ENCODE measurements around the gene TFCP2.

Gene TFCP2, protein sequence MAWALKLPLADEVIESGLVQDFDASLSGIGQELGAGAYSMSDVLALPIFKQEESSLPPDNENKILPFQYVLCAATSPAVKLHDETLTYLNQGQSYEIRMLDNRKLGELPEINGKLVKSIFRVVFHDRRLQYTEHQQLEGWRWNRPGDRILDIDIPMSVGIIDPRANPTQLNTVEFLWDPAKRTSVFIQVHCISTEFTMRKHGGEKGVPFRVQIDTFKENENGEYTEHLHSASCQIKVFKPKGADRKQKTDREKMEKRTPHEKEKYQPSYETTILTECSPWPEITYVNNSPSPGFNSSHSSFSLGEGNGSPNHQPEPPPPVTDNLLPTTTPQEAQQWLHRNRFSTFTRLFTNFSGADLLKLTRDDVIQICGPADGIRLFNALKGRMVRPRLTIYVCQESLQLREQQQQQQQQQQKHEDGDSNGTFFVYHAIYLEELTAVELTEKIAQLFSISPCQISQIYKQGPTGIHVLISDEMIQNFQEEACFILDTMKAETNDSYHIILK

DNA sequence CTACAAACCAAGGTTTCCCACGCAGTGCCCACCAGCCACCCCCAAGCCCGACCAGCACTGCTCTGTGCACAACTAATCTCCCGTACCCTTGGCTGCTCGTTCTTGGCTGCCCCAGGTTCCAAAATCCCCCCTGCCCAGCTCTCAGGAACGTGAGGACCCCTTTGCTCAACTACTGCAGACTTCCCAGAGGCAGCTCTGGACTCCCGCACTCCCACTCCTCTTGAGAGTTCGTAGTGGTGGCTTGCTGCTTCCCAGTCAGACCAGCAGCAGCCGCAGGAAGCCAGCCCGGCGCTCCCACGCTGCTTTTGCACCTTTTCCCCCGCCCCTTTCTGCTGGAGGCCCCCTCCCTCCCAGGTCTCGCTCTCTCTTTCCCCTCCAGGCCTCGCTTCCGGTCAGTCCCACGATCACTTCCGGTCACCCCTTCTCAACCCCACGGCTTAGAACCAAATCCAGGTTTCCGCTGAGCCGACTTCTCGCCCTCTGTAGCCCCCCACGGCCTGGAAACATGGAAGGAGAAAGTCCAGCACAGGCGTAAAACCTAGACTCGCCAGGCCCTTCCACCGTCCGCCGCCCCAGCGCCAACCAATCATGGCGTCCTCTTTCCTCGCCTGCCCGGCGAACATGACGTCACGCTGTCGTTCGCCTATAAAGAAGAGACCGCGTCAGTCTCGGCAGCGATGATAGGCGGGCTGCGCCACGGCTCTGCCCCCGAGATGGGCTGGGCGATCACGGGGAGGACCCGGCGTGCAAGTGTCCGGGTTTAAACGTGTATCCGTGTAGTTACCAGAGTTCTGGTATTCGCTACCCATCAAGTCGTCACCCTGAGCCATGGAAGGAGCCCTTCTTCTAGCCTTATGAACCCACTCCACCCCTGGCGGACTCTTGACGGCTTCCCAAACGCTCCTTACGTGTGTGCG is at the start of gene TFCP2:
TSS of gene TFCP2 (minus strand) at position 621 of the 917 bp plus-strand sequence. CDS start 713 bp downstream, outside the sequence.
- TF ChIP-seq RAD21 (IDR thresholded peaks at IDR 0.05; ENCODE audit: low read depth) (no peak), CREB1 (IDR thresholded peaks at IDR 0.05; ENCODE audit: low read depth) (peak; percentile 96), NFIC (IDR thresholded peaks at IDR 0.05) (no peak), TAF1 (IDR thresholded peaks at IDR 0.05; ENCODE audit: low read depth) (peak; percentile 83), ZBTB7A (IDR thresholded peaks at IDR 0.05; ENCODE audit: low read depth) (peak; percentile 84), EGR1 (IDR thresholded peaks at IDR 0.05) (no peak; the same call in 1 of the 2 replicates), TEAD4 (IDR thresholded peaks at IDR 0.05) (no peak), EP300 (IDR thresholded peaks at IDR 0.05; ENCODE audit: borderline replicate concordance) (no peak), YY1 (IDR thresholded peaks at IDR 0.05; ENCODE audit: low read depth) (peak; percentile 91), TCF12 (IDR thresholded peaks at IDR 0.05; ENCODE audit: low read depth) (0 out of 2 replicates have a peak, but pooled peaks have one; percentile 8), CEBPB (IDR thresholded peaks at IDR 0.05) (no peak)
- TF ChIP-seq, protein P1, sequence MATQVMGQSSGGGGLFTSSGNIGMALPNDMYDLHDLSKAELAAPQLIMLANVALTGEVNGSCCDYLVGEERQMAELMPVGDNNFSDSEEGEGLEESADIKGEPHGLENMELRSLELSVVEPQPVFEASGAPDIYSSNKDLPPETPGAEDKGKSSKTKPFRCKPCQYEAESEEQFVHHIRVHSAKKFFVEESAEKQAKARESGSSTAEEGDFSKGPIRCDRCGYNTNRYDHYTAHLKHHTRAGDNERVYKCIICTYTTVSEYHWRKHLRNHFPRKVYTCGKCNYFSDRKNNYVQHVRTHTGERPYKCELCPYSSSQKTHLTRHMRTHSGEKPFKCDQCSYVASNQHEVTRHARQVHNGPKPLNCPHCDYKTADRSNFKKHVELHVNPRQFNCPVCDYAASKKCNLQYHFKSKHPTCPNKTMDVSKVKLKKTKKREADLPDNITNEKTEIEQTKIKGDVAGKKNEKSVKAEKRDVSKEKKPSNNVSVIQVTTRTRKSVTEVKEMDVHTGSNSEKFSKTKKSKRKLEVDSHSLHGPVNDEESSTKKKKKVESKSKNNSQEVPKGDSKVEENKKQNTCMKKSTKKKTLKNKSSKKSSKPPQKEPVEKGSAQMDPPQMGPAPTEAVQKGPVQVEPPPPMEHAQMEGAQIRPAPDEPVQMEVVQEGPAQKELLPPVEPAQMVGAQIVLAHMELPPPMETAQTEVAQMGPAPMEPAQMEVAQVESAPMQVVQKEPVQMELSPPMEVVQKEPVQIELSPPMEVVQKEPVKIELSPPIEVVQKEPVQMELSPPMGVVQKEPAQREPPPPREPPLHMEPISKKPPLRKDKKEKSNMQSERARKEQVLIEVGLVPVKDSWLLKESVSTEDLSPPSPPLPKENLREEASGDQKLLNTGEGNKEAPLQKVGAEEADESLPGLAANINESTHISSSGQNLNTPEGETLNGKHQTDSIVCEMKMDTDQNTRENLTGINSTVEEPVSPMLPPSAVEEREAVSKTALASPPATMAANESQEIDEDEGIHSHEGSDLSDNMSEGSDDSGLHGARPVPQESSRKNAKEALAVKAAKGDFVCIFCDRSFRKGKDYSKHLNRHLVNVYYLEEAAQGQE (IDR thresholded peaks at IDR 0.05; ENCODE audit: low read depth) = no peak
- TF ChIP-seq, protein P2, sequence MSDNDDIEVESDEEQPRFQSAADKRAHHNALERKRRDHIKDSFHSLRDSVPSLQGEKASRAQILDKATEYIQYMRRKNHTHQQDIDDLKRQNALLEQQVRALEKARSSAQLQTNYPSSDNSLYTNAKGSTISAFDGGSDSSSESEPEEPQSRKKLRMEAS (IDR thresholded peaks at IDR 0.05) = peak; percentile 70
- TF ChIP-seq, protein P3, sequence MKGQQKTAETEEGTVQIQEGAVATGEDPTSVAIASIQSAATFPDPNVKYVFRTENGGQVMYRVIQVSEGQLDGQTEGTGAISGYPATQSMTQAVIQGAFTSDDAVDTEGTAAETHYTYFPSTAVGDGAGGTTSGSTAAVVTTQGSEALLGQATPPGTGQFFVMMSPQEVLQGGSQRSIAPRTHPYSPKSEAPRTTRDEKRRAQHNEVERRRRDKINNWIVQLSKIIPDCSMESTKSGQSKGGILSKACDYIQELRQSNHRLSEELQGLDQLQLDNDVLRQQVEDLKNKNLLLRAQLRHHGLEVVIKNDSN (IDR thresholded peaks at IDR 0.05) = peak; percentile 58; the same call in 1 of the 2 replicates

GRCh38 chr12:51222461-51222860 is 49.5 kb upstream of the TFCP2 start:
- TF ChIP-seq EGR1 (IDR thresholded peaks at IDR 0.05) (no peak), ZBTB7A (IDR thresholded peaks at IDR 0.05; ENCODE audit: low read depth) (no peak), NFIC (IDR thresholded peaks at IDR 0.05) (peak; percentile 42), TCF12 (IDR thresholded peaks at IDR 0.05; ENCODE audit: low read depth) (no peak)

- TF ChIP-seq TCF12 (IDR thresholded peaks at IDR 0.05; ENCODE audit: low read depth) (no peak), NFIC (IDR thresholded peaks at IDR 0.05) (no peak), YY1 (IDR thresholded peaks at IDR 0.05; ENCODE audit: low read depth) (no peak), EGR1 (IDR thresholded peaks at IDR 0.05) (no peak), TAF1 (IDR thresholded peaks at IDR 0.05; ENCODE audit: low read depth) (no peak), EP300 (IDR thresholded peaks at IDR 0.05; ENCODE audit: borderline replicate concordance) (no peak), TEAD4 (IDR thresholded peaks at IDR 0.05) (no peak)
- TF ChIP-seq, protein P1 (IDR thresholded peaks at IDR 0.05; ENCODE audit: low read depth) = no peak
- TF ChIP-seq, protein P3 (IDR thresholded peaks at IDR 0.05) = no peak
- TF ChIP-seq, protein P2 (IDR thresholded peaks at IDR 0.05) = no peak
Measured at GRCh38 chr12:51219322-51219721, 46.4 kb upstream of the TFCP2 start.

GRCh38 chr12:51218607-51219161 is 45.7 kb upstream of the TFCP2 start:
- TF ChIP-seq, protein P3 (IDR thresholded peaks at IDR 0.05) = no peak
- TF ChIP-seq TCF12 (IDR thresholded peaks at IDR 0.05; ENCODE audit: low read depth) = no peak
- no peak for TF ChIP-seq ZBTB7A (IDR thresholded peaks at IDR 0.05; ENCODE audit: low read depth)
- TF ChIP-seq, protein P2 (IDR thresholded peaks at IDR 0.05) = no peak

All from Ishikawa (cell line).